Glomerular endothelial cell (primary cell): ENCODE data around the gene CECR2. TPM values are rescaled to one million over a fixed set of nuclear protein-coding genes. Genes with fewer than 3 reads are reported as not detected.
"Not testable (repeated sequence)": the region's sequence is repeated elsewhere in the genome, so short reads cannot be mapped to it uniquely, and the experiment has no call there.

ENCODE experiments used
- DNase-seq: peaks from one replicate; pipeline ENCODE4 v3.0.0-alpha.2; 2011; ENCODE audit warnings: low read depth, low spot score; ENCODE audit errors: extremely low read depth
- total RNA-seq: library from RNA; depleted of rRNA; stranded (reverse); fragments of >200 nt; gene quantifications from 2 replicates; pipeline ENCODE4 v1.2.3, GENCODE V29; 2015

CECR2 gene
- total RNA-seq, 1 donor from 2014 or later: 1.5 TPM

- DNase-seq: no peak
Observed at GRCh38 chr22:17400305-17400704, 31.0 kb downstream of the CECR2 start.

GRCh38 chr22:17401728-17402127 lies 32.5 kb downstream of the CECR2 start:
- DNase-seq: no peak

DNA sequence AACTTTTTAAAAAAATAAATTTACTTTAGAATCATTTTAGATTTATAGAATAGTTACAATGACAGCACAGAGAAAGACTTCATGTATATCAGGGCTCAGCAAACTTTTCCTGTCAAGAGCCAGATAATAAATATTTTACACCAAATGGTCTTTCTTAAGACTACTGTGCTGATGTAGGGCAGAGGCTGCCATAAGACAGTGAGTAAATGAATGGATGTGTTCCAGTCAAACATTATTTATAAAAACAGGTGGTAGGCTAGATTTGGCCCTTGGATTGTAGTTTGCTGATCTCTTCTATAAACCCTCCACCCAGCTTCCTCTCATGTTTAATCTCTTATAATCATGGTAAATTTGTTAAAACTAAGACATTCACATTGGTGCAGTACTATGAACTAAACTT lies 33.0 kb downstream of the CECR2 start:
- no peak for DNase-seq

DNA sequence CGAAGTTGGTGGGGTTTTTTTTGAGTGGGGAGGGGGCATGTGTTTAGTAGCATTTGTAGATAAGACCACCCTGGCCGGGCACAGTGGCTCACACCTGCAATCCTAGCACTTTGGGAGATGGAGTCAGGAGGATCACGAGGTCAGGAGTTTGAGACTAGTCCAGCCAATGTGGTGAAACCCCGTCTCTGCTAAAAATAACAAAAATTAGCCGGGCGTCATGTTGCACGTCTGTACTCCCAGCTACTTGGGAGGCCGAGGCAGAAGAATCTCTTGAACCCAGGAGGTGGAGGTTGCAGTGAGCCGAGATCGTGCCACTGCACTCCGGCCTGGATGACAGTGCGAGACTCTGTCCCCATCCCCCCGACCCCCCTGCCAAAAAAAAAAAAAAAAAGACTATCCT lies 34.6 kb downstream of the CECR2 start:
- no peak for DNase-seq

- DNase-seq: no peak
Observed at GRCh38 chr22:17407643-17408042, 38.4 kb downstream of the CECR2 start.

- DNase-seq: no peak
Observed at GRCh38 chr22:17410576-17410975, 41.3 kb downstream of the CECR2 start.

- no peak for DNase-seq
Observed at GRCh38 chr22:17411213-17411612, 42.0 kb downstream of the CECR2 start.

DNA sequence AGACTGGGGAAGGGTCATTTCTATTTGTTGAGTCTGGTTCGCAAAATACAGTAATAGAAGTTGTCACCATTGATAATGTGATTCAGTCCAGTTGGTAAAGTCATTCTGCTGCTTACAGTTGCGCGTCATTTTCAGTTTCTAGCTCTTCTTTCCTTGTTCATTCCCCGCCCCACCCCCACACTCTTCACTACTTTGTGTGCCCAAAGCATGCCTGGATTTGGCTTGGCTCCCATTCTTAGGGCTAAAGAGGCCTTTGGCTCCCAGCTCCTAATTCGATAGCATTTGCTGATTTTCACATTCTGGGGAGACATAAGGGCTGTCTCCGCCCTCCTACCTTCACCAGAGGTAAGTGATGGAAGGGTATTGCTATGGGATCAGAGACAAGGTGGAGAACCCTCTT lies 43.0 kb downstream of the CECR2 start:
- DNase-seq: no peak

- no peak for DNase-seq
Observed at GRCh38 chr22:17418890-17419324, 49.6 kb downstream of the CECR2 start.

DNA sequence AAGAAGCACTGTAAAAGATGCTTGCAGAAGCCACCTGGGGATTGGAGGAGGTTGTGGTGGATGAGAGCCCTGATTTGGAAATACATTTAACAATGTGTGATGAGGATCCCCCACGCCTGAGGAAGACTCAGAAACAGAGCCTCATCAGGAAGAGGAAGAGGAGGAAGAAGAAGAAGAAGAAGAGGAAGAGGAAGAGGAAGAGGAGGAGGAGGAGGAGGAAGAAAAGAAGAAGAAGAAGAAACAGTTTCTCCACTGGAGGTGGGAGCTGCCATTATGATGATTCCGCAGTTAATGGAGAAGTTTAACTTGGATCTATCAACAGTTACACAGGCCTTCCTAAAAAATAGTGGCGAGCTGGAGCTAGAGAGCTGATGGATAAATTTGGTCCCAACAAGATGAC lies 50.1 kb downstream of the CECR2 start:
- no peak for DNase-seq

GRCh38 chr22:17422736-17423343 lies 53.6 kb downstream of the CECR2 start:
- DNase-seq: no peak

DNA sequence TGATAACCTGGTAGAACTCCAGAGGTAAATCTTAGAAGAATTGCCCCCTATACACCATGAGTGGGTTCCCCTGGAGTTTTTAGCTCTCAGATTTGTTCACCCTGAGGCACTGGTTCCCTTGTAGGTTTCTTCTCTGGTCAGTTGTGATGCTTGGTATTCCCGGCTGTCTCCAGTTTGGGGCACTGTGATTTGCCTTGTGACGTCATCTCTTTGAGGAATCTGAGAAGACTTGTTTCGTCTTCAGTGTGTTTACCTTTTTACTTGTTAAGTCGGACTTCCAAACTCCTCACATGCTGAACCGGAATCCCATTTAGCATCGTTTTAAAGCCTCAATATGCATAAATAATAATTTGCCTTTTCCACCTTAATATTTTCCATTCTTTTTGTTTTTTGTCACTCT lies 54.4 kb downstream of the CECR2 start:
- no peak for DNase-seq

DNA sequence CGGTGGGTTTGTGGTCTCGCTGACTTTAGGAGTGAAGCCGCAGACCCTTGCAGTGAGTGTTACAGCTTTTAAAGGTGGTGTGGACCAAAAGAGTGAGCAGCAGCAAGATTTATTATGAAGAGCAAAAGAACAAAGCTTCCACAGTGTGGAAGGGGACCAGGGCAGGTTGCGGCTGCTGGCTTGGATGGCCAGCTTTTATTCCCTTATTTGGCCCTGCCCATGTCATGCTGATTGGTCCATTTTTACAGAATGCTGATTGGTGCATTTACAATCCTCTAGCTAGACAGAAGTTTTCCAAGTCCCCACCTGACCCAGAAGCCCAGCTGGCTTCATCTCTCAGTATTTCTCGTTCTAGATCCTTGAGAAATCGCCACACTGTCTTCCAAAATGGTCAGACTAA lies 58.3 kb downstream of the CECR2 start:
- not testable (repeated sequence) for DNase-seq

DNA sequence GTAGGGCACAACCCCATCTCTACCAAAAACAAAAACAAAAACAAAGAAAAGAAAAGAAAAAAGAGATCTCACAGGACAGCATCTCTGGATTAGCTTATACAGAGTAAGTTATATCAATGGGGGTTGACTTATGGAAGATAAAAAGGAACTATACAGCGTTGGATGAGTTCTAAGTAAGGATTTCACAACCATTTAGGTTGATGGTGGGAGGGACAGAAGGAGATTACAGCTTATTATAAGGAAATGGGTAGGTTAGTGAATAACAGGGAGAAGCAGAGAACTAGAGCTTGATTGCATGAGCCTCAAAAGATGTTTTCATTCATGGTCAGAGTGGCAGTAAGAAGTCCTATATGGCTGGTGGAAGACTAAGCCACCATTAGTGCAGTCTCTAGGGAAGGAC lies 60.3 kb downstream of the CECR2 start:
- DNase-seq: no peak

GRCh38 chr22:17430412-17430811 lies 61.2 kb downstream of the CECR2 start:
- DNase-seq: no peak

DNA sequence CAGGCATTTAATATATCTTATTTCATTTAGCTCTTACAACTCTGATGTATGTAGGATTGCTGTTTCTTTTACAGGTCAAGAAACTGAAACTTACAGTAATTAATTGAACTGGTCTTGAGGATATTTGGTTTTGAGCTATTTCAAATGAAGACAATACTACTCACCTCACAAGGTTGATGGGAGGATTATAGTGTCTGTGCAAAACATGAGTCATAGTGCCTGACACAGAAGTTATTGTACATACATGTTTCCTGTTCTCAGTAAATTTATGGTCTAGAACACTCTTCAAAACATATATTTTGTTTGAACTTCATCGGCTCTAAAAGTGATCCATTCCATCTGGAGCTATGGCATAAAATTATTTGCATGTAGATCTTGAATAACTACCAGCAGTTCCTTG lies 61.9 kb downstream of the CECR2 start:
- no peak for DNase-seq

DNA sequence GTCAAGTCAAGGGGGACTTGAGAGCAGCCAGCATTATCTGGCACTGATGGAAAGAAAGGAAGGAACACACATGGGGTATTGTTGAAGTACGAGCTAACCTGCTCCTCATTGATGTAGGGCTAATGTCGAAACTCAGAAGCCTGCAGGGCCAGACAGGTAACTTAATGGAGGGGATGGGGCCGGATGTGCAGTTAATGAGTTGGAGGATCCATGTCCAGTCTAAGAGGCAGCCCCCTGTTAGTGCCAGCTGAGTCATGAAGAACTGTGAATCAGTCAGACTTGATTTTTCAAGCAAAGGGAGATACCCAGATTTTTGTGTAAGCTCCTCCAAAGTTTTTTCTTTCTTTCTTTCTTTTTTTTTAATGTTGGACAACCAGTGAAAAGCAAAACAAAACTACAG lies 65.6 kb downstream of the CECR2 start:
- no peak for DNase-seq

DNA sequence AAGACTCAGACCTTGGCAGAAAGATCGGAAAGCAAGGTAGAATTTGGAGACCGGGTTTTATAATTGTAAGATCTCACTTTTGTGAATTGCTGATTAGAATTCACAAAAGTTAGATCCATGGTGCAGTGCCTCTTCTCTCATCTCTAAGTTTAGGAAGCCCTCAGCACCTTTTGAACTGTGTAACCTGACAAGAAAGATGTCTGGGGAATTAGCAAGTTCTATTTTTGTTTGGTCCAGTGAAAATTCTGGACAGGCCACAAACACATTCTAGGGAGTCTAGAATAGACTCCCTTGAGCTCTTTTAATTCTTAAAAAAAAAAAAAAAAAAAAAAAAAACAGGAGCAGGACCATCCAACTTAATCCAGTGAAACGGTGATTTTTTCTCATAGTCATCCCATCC lies 66.1 kb downstream of the CECR2 start:
- no peak for DNase-seq

DNA sequence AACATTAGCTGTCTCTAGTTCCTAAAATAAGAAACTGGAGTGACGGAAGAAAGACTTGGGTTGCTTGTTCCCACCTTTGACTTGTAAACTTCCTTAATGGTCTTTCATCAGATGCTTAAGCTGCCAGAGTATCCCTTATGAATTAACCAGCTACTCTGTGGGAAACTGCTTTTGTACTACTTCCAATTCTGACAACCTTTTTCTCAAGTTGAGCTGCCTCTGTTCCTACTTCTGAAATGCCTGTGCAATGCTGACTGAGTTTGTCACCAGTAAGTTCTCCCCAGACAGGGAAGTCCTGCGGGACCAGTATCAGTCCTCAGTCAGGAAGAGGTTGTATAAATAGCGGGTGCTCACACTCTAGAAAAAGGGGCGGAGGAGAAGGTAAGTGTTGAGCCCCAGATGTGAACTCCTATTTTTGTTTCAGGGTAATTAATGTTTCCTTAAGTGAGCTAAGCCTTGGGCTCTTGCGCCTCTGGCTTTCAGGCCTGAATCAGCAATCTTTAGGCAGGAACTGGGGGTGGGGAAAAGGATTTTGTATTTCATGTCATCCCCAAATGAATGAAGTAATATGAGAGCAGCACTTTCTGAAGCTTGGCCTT lies 67.2 kb downstream of the CECR2 start:
- no peak for DNase-seq

- no peak for DNase-seq
Observed at GRCh38 chr22:17436981-17437412, 67.7 kb downstream of the CECR2 start.

DNA sequence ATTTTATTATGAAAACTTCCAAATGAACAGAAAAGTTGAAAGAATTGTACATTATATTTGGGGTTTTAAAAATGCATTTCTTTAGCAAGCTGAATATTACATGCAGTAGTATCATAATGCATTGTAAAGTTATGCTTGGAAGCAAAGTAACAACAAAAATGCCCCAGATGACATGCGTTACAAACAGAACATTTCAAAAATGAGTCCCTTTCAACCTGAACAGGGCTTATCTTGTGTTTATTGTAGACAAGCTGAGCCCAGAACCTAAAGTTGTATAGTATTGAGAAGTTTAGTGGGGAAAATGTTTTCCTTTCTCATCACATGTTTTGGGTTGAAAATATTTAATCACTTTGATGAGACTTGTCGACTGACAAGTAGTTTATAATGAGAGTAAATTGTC lies 68.8 kb downstream of the CECR2 start:
- DNase-seq: no peak

DNA sequence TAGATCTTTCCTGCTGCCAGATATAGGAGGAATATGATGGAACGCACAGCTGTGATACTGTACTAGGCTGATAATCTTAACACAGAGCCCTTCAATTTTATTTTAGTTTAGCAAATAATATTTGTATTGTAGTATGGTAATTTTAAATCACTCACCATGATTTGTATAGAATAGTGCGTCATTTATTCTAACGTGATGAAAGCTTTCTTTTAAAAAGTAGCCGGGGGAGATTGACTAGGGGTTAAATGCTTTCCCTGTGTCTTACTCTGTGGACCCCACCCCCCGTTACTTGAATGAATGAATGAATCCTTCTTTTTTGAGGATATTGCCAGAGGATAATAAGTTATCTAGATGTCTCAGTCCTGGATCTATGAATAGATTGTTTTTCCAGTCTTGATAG lies 72.1 kb downstream of the CECR2 start:
- DNase-seq: no peak
